ENCODE results near the gene KCNAB1. TPM values are rescaled to one million over a fixed set of nuclear protein-coding genes. Genes with fewer than 3 reads are reported as not detected.

The KCNAB1 gene
- total RNA-seq, 3 donors from 2014 or later (not counting 1 experiment from before 2014, with no cell fraction given) = not detected

GRCh38 chr3:156176629-156177210, 56.3 kb downstream of the KCNAB1 start:
- TF ChIP-seq CTCF (IDR thresholded peaks at IDR 0.05) = no peak
- Histone ChIP-seq H3K4me3 (ENCODE audit: low read length) (no peak overlapping the region), H3K36me3 (ENCODE audit: control insufficient read depth, insufficient read depth, low read length) (no peaks in the 10 kb centered on the region), H3K27ac (ENCODE audit: low read length) (no peak overlapping the region), H3K9me3 (ENCODE audit: control insufficient read depth, insufficient read depth, low read length) (no peaks in the 10 kb centered on the region), H3K27me3 (ENCODE audit: control insufficient read depth, insufficient read depth, low read length) (no peaks in the 10 kb centered on the region), H3K4me1 (ENCODE audit: control insufficient read depth, insufficient read depth, low read length) (no peaks in the 10 kb centered on the region)
- H3K27ac Mint-ChIP-seq = no peak overlapping the region
- peaks cover 2 to 15% of the 10 kb centered on the region in 2 donors for H3K27me3 Mint-ChIP-seq (ENCODE audit: low read depth in 2 of 2)
- no peaks in the 10 kb centered on the region for H3K36me3 Mint-ChIP-seq
- H3K4me3 Mint-ChIP-seq = no peak overlapping the region
- H3K4me1 Mint-ChIP-seq = no peaks in the 10 kb centered on the region
- DNase-seq (no peak), ATAC-seq (no peak)
- no peaks in the 10 kb centered on the region for H3K9me3 Mint-ChIP-seq
- intact Hi-C loops (cut with micrococcal nuclease) = no loop called here
- 94% methylated on average over 17 of the region's 17 CpGs for WGBS (ENCODE audit: insufficient coverage)

GRCh38 chr3:156180077-156180476, 59.7 kb downstream of the KCNAB1 start:
- intact Hi-C loops (cut with micrococcal nuclease) = no loop called here
- H3K4me3 ChIP-seq (ENCODE audit: low read length) = no peak overlapping the region
- H3K9me3 Mint-ChIP-seq = no peaks in the 10 kb centered on the region
- no peaks in the 10 kb centered on the region for H3K36me3 Mint-ChIP-seq
- no peaks in the 10 kb centered on the region for H3K27me3 ChIP-seq (ENCODE audit: control insufficient read depth, insufficient read depth, low read length)
- no peak overlapping the region for H3K27ac ChIP-seq (ENCODE audit: low read length)
- H3K9me3 ChIP-seq (ENCODE audit: control insufficient read depth, insufficient read depth, low read length) = no peaks in the 10 kb centered on the region
- ATAC-seq (no peak), DNase-seq (no peak)
- H3K36me3 ChIP-seq (ENCODE audit: control insufficient read depth, insufficient read depth, low read length) = no peaks in the 10 kb centered on the region
- no peak overlapping the region for H3K27ac Mint-ChIP-seq
- no peaks in the 10 kb centered on the region for H3K4me1 Mint-ChIP-seq
- H3K4me1 ChIP-seq (ENCODE audit: control insufficient read depth, insufficient read depth, low read length) = no peaks in the 10 kb centered on the region
- no peak for TF ChIP-seq CTCF (IDR thresholded peaks at IDR 0.05)
- H3K4me3 Mint-ChIP-seq = no peak overlapping the region
- peaks cover 0 to 8% of the 10 kb centered on the region in 2 donors for H3K27me3 Mint-ChIP-seq (ENCODE audit: low read depth in 2 of 2)

GRCh38 chr3:156181509-156181908, 61.1 kb downstream of the KCNAB1 start:
- Histone ChIP-seq H3K9me3 (ENCODE audit: control insufficient read depth, insufficient read depth, low read length) (no peaks in the 10 kb centered on the region), H3K36me3 (ENCODE audit: control insufficient read depth, insufficient read depth, low read length) (no peaks in the 10 kb centered on the region), H3K27ac (ENCODE audit: low read length) (no peak overlapping the region), H3K27me3 (ENCODE audit: control insufficient read depth, insufficient read depth, low read length) (no peaks in the 10 kb centered on the region), H3K4me1 (ENCODE audit: control insufficient read depth, insufficient read depth, low read length) (no peaks in the 10 kb centered on the region), H3K4me3 (ENCODE audit: low read length) (no peak overlapping the region)
- peaks cover 3 to 8% of the 10 kb centered on the region in 2 donors for H3K27me3 Mint-ChIP-seq (ENCODE audit: low read depth in 2 of 2)
- H3K4me3 Mint-ChIP-seq = no peak overlapping the region
- no peaks in the 10 kb centered on the region for H3K4me1 Mint-ChIP-seq
- ATAC-seq (no peak), DNase-seq (no peak)
- H3K27ac Mint-ChIP-seq = no peak overlapping the region
- 76% methylated on average over 2 of the region's 2 CpGs for WGBS (ENCODE audit: insufficient coverage)
- no peaks in the 10 kb centered on the region for H3K9me3 Mint-ChIP-seq
- intact Hi-C loops (cut with micrococcal nuclease) = no loop called here
- TF ChIP-seq CTCF (IDR thresholded peaks at IDR 0.05) = no peak
- no peaks in the 10 kb centered on the region for H3K36me3 Mint-ChIP-seq

- ATAC-seq = no peak
- no peaks in the 10 kb centered on the region for H3K36me3 ChIP-seq (ENCODE audit: control insufficient read depth, insufficient read depth, low read length)
Observed at GRCh38 chr3:156183396-156183795, 63.0 kb downstream of the KCNAB1 start.

More at GRCh38 chr3:156183396-156183795, 63.0 kb downstream of the KCNAB1 start:
- H3K9me3 Mint-ChIP-seq = no peaks in the 10 kb centered on the region
- intact Hi-C loops (cut with micrococcal nuclease) = no loop called here
- H3K4me3 Mint-ChIP-seq = no peak overlapping the region
- Histone ChIP-seq H3K9me3 (ENCODE audit: control insufficient read depth, insufficient read depth, low read length) (no peaks in the 10 kb centered on the region), H3K4me1 (ENCODE audit: control insufficient read depth, insufficient read depth, low read length) (no peaks in the 10 kb centered on the region), H3K4me3 (ENCODE audit: low read length) (no peak overlapping the region), H3K27ac (ENCODE audit: low read length) (no peak overlapping the region), H3K27me3 (ENCODE audit: control insufficient read depth, insufficient read depth, low read length) (no peaks in the 10 kb centered on the region)
- no peak for DNase-seq
- H3K4me1 Mint-ChIP-seq = no peaks in the 10 kb centered on the region
- H3K27ac Mint-ChIP-seq = no peak overlapping the region
- no peak for TF ChIP-seq CTCF (IDR thresholded peaks at IDR 0.05)
- no peaks in the 10 kb centered on the region for H3K36me3 Mint-ChIP-seq
- WGBS (ENCODE audit: insufficient coverage) = 73% methylated on average over 1 of the region's 1 CpG
- H3K27me3 Mint-ChIP-seq (ENCODE audit: low read depth in 2 of 2) = peaks cover 8 to 11% of the 10 kb centered on the region in 2 donors

Measured in natural killer cell (primary cell).